Fibroblast of the aortic adventitia (primary cell): ENCODE results near the gene PGAM5. TPM values are rescaled to one million over a fixed set of nuclear protein-coding genes. Genes with fewer than 3 reads are reported as not detected.
A peak's percentile ranks its signal among the peaks of the same experiment; 100 is the strongest.

ENCODE experiments used
- DNase-seq: peaks from one replicate; pipeline ENCODE4 v3.0.0-alpha.2; 2010; ENCODE audit warnings: low read depth
- H3K4me3 ChIP-seq: 2 replicates; pipeline ENCODE4 v1.5.1; 2011; ENCODE audit warnings: low read depth, mild to moderate bottlenecking, control low read depth, low read length, moderate library complexity
- CTCF ChIP-seq: IDR thresholded peaks from 2 replicates; pipeline ENCODE4 v1.5.1; 2011; ENCODE audit warnings: mild to moderate bottlenecking, low read length, control low read depth, inconsistent platforms; ENCODE audit not compliant: insufficient read depth
- total RNA-seq: library from RNA; depleted of rRNA; stranded (reverse); fragments of >200 nt; gene quantifications from 2 replicates; pipeline ENCODE4 v1.2.3, GENCODE V29; 2012; ENCODE audit warnings: low replicate concordance

The PGAM5 gene
- total RNA-seq, 1 donor: 22.4 TPM

GRCh38 chr12:132728502-132728901, 17.9 kb downstream of the PGAM5 start:
- no peak for DNase-seq
- H3K4me3 ChIP-seq: no peak overlapping the region
- TF ChIP-seq CTCF: no peak

DNA sequence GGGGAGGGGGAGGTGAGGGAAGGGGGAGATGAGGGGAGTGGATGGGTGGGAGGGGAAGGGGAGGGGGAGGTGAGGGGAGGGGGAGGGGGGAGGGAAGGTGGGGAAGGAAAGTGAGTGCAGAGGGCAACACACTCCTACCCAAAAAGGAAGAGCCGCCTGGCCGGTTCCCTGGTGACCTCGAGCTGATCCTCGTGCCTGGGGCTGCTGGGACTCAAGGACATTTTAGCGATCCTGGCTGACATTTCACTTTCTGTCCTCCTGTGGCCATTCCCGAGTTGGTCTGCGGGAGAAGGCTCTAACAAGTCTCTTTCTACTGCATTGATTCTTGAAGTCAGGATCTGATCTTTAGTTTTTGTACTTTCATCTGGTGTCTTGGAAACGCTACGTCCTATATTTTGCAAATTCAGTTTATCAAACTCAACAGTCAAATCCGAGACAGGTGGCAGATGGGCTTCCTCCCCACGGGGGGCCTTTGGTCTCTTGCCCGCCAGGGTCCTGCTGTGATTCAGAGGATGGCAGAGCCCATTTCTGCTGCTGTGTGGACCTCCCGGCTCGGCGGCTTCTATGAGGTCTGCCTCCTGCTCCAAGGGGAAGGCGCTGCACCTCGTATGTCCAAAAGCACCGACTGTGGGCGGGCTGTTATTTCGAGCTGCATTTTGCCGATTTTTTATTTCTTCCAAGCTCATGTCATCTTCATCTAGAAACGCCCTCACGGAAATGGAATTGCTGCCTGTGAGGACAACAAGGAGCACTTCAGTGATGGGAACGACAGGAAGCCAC, 19.1 kb downstream of the PGAM5 start:
- no peak for TF ChIP-seq CTCF
- no peak overlapping the region for H3K4me3 ChIP-seq
- peak; percentile 4 for DNase-seq

GRCh38 chr12:132730353-132730752, 19.7 kb downstream of the PGAM5 start:
- no peak for TF ChIP-seq CTCF
- DNase-seq: no peak
- no peak overlapping the region for H3K4me3 ChIP-seq

DNA sequence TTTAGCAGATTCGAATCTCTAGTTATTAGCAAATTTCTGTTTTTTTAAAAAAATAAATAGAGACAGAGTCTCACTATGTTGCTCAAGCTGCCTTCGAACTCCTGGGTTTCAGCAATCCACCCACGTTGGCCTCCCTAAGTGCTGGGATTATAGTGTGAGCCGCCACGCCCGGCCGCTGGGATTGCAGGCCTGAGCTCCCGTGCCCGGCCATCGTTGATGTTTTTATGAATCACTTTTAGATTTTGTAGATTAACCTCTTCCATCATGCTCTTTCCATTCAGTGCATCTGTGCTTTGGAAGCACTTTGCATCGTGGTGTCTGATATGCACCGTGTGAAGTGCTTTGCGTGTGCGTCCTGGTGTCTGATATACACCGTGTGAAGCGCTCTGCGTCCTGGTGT, 20.9 kb downstream of the PGAM5 start:
- no peak overlapping the region for H3K4me3 ChIP-seq
- no peak for DNase-seq
- no peak for TF ChIP-seq CTCF

- no peak for TF ChIP-seq CTCF
- no peak for DNase-seq
- H3K4me3 ChIP-seq: no peak overlapping the region
Measured at GRCh38 chr12:132734206-132734605, 23.6 kb downstream of the PGAM5 start.

DNA sequence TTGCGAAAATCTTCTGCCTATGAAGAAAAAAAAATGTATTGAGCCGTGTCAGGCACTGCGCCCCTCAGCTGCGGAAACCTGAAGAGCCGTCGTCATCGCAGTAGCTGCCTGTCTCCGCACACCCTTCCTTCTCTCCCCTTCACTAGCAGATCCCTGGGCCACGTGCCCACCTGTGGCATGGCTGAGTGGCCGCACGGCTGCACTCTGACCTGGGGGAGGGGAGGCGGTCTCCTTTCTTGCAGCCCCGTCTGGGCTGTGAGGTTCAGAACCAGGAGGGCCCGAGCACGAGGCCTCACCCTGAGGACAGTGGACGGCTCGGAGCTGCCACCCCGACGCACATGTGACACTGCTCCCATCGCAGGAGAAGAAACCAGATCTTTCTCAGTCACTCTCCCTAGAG, 24.9 kb downstream of the PGAM5 start:
- no peak for TF ChIP-seq CTCF
- H3K4me3 ChIP-seq: no peak overlapping the region
- no peak for DNase-seq

DNA sequence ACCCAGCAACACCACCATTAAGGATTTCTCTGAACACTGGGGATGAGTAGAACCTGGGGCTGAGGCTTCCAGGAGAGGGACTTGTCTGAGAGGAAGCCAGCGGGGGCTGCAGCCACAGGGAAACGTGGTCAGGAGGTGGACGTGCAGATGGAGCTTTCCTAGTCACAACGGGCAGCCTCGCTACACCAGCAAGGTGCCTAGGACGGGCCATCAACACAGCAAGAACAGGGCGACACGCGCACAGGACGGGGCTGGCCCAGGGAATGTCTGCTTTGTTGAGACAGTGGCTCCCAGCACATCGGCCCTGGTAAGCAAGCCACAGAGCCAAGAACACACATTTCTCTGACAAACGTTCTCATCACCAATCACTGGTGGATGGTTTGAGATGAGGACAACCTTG, 25.7 kb downstream of the PGAM5 start:
- DNase-seq: no peak

More for the DNA sequence above, 25.7 kb downstream of the PGAM5 start:
- H3K4me3 ChIP-seq: no peak overlapping the region
- no peak for TF ChIP-seq CTCF
